Liver (tissue), 9 donors: ENCODE data around the gene UNCX. TPM values are rescaled to one million over a fixed set of nuclear protein-coding genes. Genes with fewer than 3 reads are reported as not detected.

Experiments
- DNase-seq: peaks from one replicate; pipeline ENCODE4 v3.0.0-alpha.2; 2017; ENCODE audit warnings: low spot score
- H3K27ac ChIP-seq, 2 donors: one replicate each; pipeline ENCODE4 v1.7.0; 2013; ENCODE audit warnings: inconsistent platforms in 2 of 2, low read length in 2 of 2, control low read depth in 1 of 2, low read depth in 1 of 2, mild to moderate bottlenecking in 1 of 2
- H3K27me3 ChIP-seq, 4 donors: one replicate each; pipeline versions ENCODE4 v1.6.1 to v1.7.0; 2013; ENCODE audit warnings: low read length in 3 of 4, inconsistent platforms in 1 of 4, mild to moderate bottlenecking in 1 of 4, moderate library complexity in 1 of 4; ENCODE audit not compliant: control insufficient read depth in 4 of 4, insufficient read depth in 4 of 4
- H3K36me3 ChIP-seq, 4 donors: one replicate each; pipeline versions ENCODE4 v1.6.1 to v1.7.0; 2013; ENCODE audit warnings: low read length in 3 of 4, mild to moderate bottlenecking in 3 of 4, low read depth in 1 of 4, moderate library complexity in 1 of 4; ENCODE audit not compliant: control insufficient read depth in 4 of 4, insufficient read depth in 3 of 4
- H3K4me1 ChIP-seq, 4 donors: one replicate each; pipeline versions ENCODE4 v1.6.1 to v1.7.0; 2013; ENCODE audit warnings: low read length in 3 of 4, mild to moderate bottlenecking in 3 of 4, moderate library complexity in 1 of 4; ENCODE audit not compliant: control insufficient read depth in 4 of 4, insufficient read depth in 4 of 4
- H3K4me3 ChIP-seq, 3 donors: one replicate each; pipeline versions ENCODE4 v1.6.1 to v1.7.0; 2013; ENCODE audit warnings: low read length in 3 of 3, control low read depth in 1 of 3, low read depth in 1 of 3, mild to moderate bottlenecking in 1 of 3
- H3K9ac ChIP-seq, 2 donors: one replicate each; pipeline ENCODE4 v1.7.0; 2013; ENCODE audit warnings: low read length in 2 of 2, mild to moderate bottlenecking in 2 of 2, moderate library complexity in 2 of 2, control low read depth in 1 of 2, low read depth in 1 of 2
- H3K9me3 ChIP-seq, 4 donors: one replicate each; pipeline versions ENCODE4 v1.6.1 to v1.7.0; 2013; ENCODE audit warnings: low read length in 3 of 4; ENCODE audit not compliant: control insufficient read depth in 4 of 4
- ATF3 ChIP-seq: IDR thresholded peaks from 2 replicates; pipeline ENCODE4 v1.6.1; 2016; ENCODE audit warnings: antibody characterized with exemption
- CTCF ChIP-seq: fragments of 150-350 bp; IDR thresholded peaks from 2 replicates; pipeline ENCODE4 v1.5.1; 2017; ENCODE audit warnings: improper control_type of control experiment, low read depth, low read length; ENCODE audit not compliant: missing input control
- EGR1 ChIP-seq, 2 donors: IDR thresholded peaks; 2 replicates each; pipeline ENCODE4 v1.6.1; 2016 to 2018; ENCODE audit warnings: antibody characterized with exemption in 2 of 2, low read depth in 2 of 2
- FOXA1 ChIP-seq: IDR thresholded peaks from 2 replicates; pipeline ENCODE4 v1.6.1; 2016; ENCODE audit warnings: antibody characterized with exemption
- FOXA2 ChIP-seq: IDR thresholded peaks from 2 replicates; pipeline ENCODE4 v1.6.1; 2016; ENCODE audit warnings: antibody characterized with exemption
- GABPA ChIP-seq, 2 donors: IDR thresholded peaks in 1 of 2; conservative IDR thresholded peaks in 1 of 2; 2 replicates each; pipeline ENCODE4 v1.6.1; 2016; ENCODE audit warnings: antibody characterized with exemption in 2 of 2, mild to moderate bottlenecking in 1 of 2, moderate library complexity in 1 of 2
- HNF4G ChIP-seq: IDR thresholded peaks from 2 replicates; pipeline ENCODE4 v1.6.1; 2016; ENCODE audit warnings: antibody characterized with exemption
- JUND ChIP-seq, 2 donors: IDR thresholded peaks; 2 replicates each; pipeline ENCODE4 v1.6.1; 2016; ENCODE audit warnings: antibody characterized with exemption in 2 of 2
- NR2F2 ChIP-seq: IDR thresholded peaks from 2 replicates; pipeline ENCODE4 v1.6.1; 2016; ENCODE audit warnings: antibody characterized with exemption
- RAD21 ChIP-seq, 2 donors: IDR thresholded peaks; 2 replicates each; pipeline ENCODE4 v1.6.1; 2016; ENCODE audit warnings: antibody characterized with exemption in 2 of 2, mild to moderate bottlenecking in 2 of 2
- REST ChIP-seq: IDR thresholded peaks from 2 replicates; pipeline ENCODE4 v1.6.1; 2016; ENCODE audit warnings: antibody characterized with exemption, mild to moderate bottlenecking
- SP1 ChIP-seq: IDR thresholded peaks from 2 replicates; pipeline ENCODE4 v1.6.1; 2018; ENCODE audit warnings: antibody characterized with exemption, mild to moderate bottlenecking
- TAF1 ChIP-seq: conservative IDR thresholded peaks from 2 replicates; pipeline ENCODE4 v1.6.1; 2016; ENCODE audit warnings: antibody characterized with exemption, mild to moderate bottlenecking
- ZBTB33 ChIP-seq: IDR thresholded peaks from 2 replicates; pipeline ENCODE4 v1.6.1; 2016; ENCODE audit warnings: antibody characterized with exemption
- WGBS: extraction: QIAGEN DNeasy Blood & Tissue Kit; methylation state at CpG from one replicate; pipeline ENCODE4 v1.1.7; 2013; 5-methylcytosine and 5-hydroxymethylcytosine counted together
- polyA plus RNA-seq, 2 donors: library from polyadenylated mRNA; stranded (reverse) in 1 of 2; unstranded in 1 of 2; fragments of 200-250 nt in 1 of 2; fragments of >200 nt in 1 of 2; fragmentation: Nextera tagmentation in 1 of 2; extraction: Ambion mirVana in 1 of 2; gene quantifications; one replicate each; pipeline versions ENCODE4 v1.2.1 to v1.2.3, GENCODE V29; 2013 to 2015
- total RNA-seq, 2 donors: library from RNA; depleted of rRNA; stranded (reverse); fragments of >200 nt; gene quantifications; one replicate each; pipeline ENCODE4 v1.2.3, GENCODE V29; 2014
- donor health status: healthy.
- donor health status: healthy.
- donor health status: healthy.
- donor health status: healthy.
- donor health status: healthy.

The UNCX gene
- total and polyA plus RNA-seq, 4 donors: not detected

- Histone ChIP-seq H3K27ac (no peak overlapping the region), H3K27me3 (peaks cover 16 to 25% (median 18%) of the 10 kb centered on the region in 4 donors), H3K4me1 (peaks cover 0 to 8% (median 1%) of the 10 kb centered on the region in 4 donors), H3K9me3 (no peaks in the 10 kb centered on the region), H3K9ac (no peak overlapping the region), H3K4me3 (no peak overlapping the region), H3K36me3 (no peaks in the 10 kb centered on the region)
- TF ChIP-seq TAF1 (no peak), SP1 (no peak), FOXA2 (no peak), JUND (IDR thresholded peaks at IDR 0.05) (no peak), RAD21 (IDR thresholded peaks at IDR 0.05) (no peak), HNF4G (no peak), FOXA1 (no peak), NR2F2 (no peak), GABPA (IDR thresholded peaks at IDR 0.05 in 1 of 2, conservative IDR thresholded peaks at IDR 0.05 in 1 of 2) (no peak), ZBTB33 (no peak), EGR1 (IDR thresholded peaks at IDR 0.05; ENCODE audit: low read depth in 2 of 2) (no peak), CTCF (no peak), REST (no peak), ATF3 (no peak)
- WGBS: 26% methylated on average over 23 of the region's 23 CpGs
- no peak for DNase-seq
Observed at GRCh38 chr7:1226186-1226901, 6.3 kb upstream of the UNCX start.
